Ishikawa (cell line): ENCODE data around the gene MYO15B.

Experiments used
- CEBPB ChIP-seq: IDR thresholded peaks from 2 replicates; pipeline ENCODE4 v1.6.1; 2012
- CREB1 ChIP-seq: IDR thresholded peaks from 2 replicates; pipeline ENCODE4 v1.6.1; 2012; ENCODE audit warnings: low read depth
- EGR1 ChIP-seq: IDR thresholded peaks from 2 replicates; pipeline ENCODE4 v1.6.1; 2012
- EP300 ChIP-seq: IDR thresholded peaks from 2 replicates; pipeline ENCODE4 v1.6.1; 2012; ENCODE audit warnings: borderline replicate concordance
- FOXM1 ChIP-seq: IDR thresholded peaks from 2 replicates; pipeline ENCODE4 v1.6.1; 2012; ENCODE audit warnings: low read depth, borderline replicate concordance
- MAX ChIP-seq: IDR thresholded peaks from 2 replicates; pipeline ENCODE4 v1.6.1; 2012
- NFIC ChIP-seq: IDR thresholded peaks from 2 replicates; pipeline ENCODE4 v1.6.1; 2012
- RAD21 ChIP-seq: IDR thresholded peaks from 2 replicates; pipeline ENCODE4 v1.6.1; 2012; ENCODE audit warnings: low read depth
- REST ChIP-seq: IDR thresholded peaks from 2 replicates; pipeline ENCODE4 v1.6.1; 2012; ENCODE audit warnings: low read depth, mild to moderate bottlenecking
- TAF1 ChIP-seq: IDR thresholded peaks from 2 replicates; pipeline ENCODE4 v1.6.1; 2012; ENCODE audit warnings: low read depth, mild to moderate bottlenecking
- TCF12 ChIP-seq: IDR thresholded peaks from 2 replicates; pipeline ENCODE4 v1.6.1; 2012; ENCODE audit warnings: low read depth
- TEAD4 ChIP-seq: IDR thresholded peaks from 2 replicates; pipeline ENCODE4 v1.6.1; 2012
- YY1 ChIP-seq: IDR thresholded peaks from 2 replicates; pipeline ENCODE4 v1.6.1; 2012; ENCODE audit warnings: low read depth
- ZBTB7A ChIP-seq: IDR thresholded peaks from 2 replicates; pipeline ENCODE4 v1.6.1; 2012; ENCODE audit warnings: low read depth
- TF ChIP-seq, protein P1 (sequence below): IDR thresholded peaks from 2 replicates; pipeline ENCODE4 v1.6.1; 2012

MYO15B gene

DNA sequence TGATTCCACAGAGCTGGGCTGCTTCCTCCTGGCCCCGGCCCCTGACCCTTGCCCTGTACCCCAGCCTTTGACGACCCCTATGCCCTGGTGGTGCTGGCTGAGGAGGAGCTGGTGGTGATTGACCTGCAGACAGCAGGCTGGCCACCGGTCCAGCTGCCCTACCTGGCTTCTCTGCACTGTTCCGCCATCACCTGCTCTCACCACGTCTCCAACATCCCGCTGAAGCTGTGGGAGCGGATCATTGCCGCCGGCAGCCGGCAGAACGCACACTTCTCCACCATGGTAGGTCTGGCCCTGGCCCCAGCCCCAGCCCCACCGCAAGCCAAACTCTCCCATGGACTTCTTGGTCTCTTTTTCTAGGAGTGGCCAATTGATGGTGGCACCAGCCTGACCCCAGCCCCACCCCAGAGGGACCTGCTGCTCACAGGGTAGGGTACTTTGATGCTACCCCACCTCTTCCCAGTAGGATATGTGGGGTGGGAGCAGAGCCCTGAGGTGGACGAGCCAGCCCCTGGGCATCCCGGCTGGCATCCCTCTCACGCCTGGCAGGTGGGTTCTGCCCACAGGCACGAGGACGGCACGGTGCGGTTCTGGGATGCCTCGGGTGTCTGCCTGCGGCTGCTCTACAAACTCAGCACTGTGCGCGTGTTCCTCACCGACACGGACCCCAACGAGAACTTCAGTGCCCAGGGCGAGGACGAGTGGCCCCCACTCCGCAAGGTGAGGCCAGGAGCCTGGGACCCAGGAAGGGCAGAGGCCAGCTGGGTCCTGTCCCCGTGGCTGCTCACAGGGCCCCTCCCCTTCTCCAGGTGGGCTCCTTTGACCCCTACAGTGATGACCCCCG is 19.0 kb upstream of the MYO15B start:
- TF ChIP-seq ZBTB7A (no peak), NFIC (no peak), YY1 (no peak), FOXM1 (no peak), MAX (no peak), EP300 (no peak)
- TF ChIP-seq, protein P1, sequence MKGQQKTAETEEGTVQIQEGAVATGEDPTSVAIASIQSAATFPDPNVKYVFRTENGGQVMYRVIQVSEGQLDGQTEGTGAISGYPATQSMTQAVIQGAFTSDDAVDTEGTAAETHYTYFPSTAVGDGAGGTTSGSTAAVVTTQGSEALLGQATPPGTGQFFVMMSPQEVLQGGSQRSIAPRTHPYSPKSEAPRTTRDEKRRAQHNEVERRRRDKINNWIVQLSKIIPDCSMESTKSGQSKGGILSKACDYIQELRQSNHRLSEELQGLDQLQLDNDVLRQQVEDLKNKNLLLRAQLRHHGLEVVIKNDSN: no peak

DNA sequence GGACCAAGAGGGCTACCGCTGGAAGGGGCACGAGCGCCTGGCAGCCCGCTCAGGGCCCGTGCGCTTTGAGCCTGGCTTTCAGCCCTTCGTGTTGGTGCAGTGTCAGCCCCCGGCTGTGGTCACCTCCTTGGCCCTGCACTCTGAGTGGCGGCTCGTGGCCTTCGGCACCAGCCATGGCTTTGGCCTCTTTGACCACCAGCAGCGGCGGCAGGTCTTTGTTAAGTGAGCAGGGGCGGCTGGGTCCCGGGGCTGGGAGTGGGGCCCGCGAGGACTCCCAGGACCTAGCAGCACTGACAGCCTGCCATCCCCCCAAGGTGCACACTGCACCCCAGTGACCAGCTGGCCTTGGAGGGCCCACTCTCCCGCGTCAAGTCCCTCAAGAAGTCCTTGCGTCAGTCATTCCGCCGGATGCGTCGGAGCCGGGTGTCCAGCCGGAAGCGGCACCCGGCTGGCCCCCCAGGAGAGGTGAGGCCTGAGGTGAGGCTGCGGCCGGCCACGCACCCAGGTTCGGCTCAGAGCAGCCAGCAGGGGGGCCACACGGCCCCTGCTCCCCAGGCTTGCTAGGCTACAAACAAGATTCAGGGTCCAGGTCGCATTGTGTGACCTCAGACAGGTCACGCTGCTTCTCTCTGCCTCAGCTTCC is 17.4 kb upstream of the MYO15B start:
- no peak for TF ChIP-seq MAX
- TF ChIP-seq EP300: no peak
- TF ChIP-seq CREB1: no peak
- no peak for TF ChIP-seq EGR1
- TF ChIP-seq REST: no peak
- TF ChIP-seq FOXM1: no peak
- no peak for TF ChIP-seq TEAD4
- no peak for TF ChIP-seq ZBTB7A
- no peak for TF ChIP-seq CEBPB
- TF ChIP-seq TAF1: no peak
- TF ChIP-seq TCF12: no peak
- TF ChIP-seq RAD21: no peak
- TF ChIP-seq, protein P1: no peak
- no peak for TF ChIP-seq NFIC
- TF ChIP-seq YY1: no peak

DNA sequence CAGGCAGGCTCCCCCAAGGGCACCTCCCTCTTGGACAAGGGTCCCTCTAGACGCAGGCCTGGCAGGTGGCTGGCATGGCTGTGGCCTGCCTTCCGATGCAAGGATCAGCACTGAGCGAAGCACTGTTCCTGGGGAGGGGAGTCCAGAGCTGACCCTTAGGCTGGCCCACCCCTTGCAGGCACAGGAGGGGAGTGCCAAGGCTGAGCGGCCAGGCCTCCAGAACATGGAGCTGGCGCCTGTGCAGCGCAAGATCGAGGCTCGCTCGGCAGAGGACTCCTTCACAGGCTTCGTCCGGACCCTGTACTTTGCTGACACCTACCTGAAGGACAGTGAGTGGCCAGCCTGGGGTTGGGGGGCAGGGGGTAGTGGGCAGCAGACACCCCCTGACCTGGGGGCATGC is 16.8 kb upstream of the MYO15B start:
- TF ChIP-seq RAD21: no peak
- TF ChIP-seq TCF12: no peak
- no peak for TF ChIP-seq NFIC
- no peak for TF ChIP-seq YY1
- TF ChIP-seq EP300: no peak
- TF ChIP-seq TEAD4: no peak
- TF ChIP-seq, protein P1: no peak
- no peak for TF ChIP-seq TAF1
- no peak for TF ChIP-seq REST
- no peak for TF ChIP-seq FOXM1
- no peak for TF ChIP-seq MAX
- no peak for TF ChIP-seq ZBTB7A
- TF ChIP-seq CREB1: no peak
- TF ChIP-seq EGR1: no peak

DNA sequence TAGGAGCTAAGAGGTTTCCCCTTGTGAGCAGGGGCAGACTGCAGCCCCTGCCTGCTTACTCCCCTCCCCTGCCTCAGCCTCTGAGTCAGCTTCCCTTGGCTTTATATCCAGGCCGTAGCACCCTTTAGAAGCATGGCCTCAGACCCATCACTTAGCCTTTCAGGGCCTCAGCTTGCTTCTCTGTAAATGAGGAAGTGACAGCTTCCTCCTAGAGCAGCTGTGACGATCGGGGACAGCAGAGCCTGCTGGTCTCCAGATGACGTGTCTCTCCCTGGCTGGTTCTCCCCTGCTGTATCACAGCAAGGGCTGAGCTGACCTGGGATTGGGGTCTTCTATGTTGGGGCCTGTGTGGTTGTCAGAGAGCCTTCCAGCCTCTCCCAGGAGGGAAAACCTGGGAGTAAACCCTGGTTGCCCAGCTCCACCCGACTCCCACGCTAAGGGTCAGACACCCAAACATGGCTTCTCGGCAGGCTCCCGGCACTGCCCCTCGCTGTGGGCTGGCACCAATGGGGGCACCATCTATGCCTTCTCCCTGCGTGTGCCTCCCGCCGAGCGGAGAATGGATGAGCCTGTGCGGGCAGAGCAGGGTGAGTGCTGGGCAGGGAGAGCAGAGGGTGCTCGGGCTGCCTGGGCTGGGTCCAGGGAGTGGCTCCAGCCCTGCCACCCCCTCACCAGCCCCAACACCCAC is 16.3 kb upstream of the MYO15B start:
- no peak for TF ChIP-seq TAF1
- no peak for TF ChIP-seq TCF12
- no peak for TF ChIP-seq YY1
- no peak for TF ChIP-seq EGR1
- no peak for TF ChIP-seq CREB1
- TF ChIP-seq MAX: no peak
